Brain pericyte (primary cell): ENCODE measurements around the gene PDE10A.
"Not testable (repeated sequence)": the region's sequence is repeated elsewhere in the genome, so short reads cannot be mapped to it uniquely, and the experiment has no call there.

Experiments used
- DNase-seq: peaks from one replicate; pipeline ENCODE4 v3.0.0-alpha.2; 2012; ENCODE audit warnings: low read depth, low spot score

The PDE10A gene

DNA sequence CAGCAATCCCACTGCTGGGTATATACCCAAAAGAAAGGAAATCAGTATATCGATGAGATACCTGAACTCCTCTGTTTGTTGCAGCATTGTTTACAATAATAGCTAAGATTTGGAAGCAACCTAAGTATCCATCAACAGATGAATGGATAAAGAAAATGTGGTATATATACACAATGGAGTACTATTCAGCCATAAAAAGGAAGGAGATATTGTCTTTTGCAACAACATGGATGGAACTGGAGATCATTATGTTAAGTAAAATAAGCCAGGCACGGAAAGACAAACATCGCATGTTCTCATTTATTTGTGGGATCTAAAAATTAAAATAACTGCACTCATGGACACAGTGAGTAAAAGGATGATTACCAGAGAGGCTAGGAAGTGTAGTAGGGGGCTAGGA, 108.4 kb downstream of the PDE10A start:
- DNase-seq: not testable (repeated sequence)

DNA sequence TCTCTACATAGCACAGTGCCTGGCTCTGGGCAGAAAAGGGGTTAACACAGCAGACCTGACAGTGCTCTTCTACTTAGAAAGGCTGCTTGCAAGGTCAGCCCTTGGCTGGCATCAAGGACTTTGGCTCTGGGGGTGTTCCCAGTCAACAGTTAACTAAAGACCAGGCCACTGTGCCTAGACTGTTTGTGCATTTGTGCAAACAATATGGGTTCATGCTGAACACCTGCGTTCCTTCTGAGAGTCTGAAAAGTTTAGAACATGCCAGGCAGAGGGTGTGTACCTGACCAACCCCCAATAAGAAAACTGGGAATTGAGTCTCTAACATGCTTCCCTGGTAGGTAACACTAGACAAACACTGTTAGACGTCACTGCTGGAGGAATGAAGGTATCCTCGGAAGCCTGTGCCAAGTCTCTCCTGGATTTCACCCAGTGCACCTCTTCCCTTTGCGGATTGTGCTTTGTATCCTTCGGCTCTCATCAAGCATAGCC, 110.7 kb downstream of the PDE10A start:
- no peak for DNase-seq

DNA sequence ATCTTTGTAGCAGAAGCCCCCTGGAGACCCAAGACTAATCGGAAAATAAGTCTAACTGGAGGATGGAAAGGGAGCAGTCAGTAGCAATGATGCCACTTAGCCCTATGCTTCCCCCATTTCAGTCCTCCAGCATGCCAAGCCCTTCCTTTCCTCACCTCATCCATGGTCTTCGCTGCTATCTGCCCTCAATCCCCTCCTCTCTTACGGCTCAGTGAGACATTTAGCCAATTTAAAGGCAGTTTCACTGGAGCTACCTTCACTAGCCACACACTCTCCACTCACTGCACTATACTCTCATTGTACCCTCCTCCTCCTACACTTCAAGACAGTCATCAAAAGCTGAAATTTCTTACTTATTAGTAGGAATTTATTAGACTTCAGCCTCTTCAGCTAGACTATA, 111.2 kb downstream of the PDE10A start:
- no peak for DNase-seq

DNA sequence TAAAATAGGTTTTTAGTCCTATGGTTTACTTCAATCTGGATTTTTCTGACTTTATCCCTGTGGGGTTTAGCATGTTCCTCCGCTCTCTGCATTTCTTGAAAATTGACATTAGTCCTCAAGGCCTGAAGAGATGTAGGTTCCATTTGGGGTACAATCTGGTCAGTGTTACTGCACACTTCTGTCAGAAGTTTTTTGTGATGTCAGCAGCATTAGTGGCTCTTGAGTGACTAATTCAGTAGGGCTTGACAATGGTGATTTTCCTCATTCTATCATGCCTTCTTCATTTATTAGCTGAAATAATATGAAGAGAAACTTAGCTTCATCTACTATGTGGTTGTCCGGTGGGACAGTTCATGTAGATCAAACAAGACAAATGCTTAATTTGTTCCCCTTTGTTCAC, 114.6 kb downstream of the PDE10A start:
- DNase-seq: no peak

DNA sequence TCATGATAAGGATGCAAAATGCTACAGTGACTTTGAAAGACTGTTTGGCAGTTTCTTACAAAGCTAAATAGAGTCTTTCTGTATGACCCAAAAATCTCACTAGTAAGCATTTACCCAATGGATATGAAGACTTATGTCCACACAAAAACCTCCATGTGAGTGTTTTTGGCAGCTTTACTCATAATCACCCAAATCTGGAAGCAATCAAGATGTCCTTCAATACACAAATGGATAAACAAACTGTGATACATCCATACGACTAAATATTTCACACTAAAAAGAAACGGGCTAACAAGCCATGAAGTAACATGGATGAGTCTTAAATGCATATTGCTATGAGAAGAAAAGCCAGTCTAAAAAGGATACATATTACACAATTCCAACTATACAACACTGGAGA, 117.2 kb downstream of the PDE10A start:
- no peak for DNase-seq

DNA sequence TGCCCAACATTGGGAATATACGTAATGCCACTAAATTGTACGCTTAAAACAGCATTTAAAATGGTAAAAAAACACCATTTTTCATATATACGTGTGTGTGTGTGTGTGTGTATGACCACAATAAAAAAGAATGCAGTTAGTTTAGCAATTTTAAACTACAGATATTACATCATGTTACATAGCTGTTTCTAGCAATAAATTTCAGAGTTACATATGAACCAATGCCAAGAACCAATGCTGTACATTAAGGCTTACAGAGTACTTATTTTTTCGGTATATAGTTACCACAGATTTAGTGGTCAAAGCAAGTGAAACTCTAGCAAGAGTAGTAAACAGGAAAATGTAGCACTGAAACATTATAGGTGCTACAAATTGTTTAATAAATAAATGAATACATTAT, 119.3 kb downstream of the PDE10A start:
- DNase-seq: no peak

- DNase-seq: no peak
These were observed 126.1 kb downstream of the PDE10A start for GRCh38 chr6:165536911-165537310.

DNA sequence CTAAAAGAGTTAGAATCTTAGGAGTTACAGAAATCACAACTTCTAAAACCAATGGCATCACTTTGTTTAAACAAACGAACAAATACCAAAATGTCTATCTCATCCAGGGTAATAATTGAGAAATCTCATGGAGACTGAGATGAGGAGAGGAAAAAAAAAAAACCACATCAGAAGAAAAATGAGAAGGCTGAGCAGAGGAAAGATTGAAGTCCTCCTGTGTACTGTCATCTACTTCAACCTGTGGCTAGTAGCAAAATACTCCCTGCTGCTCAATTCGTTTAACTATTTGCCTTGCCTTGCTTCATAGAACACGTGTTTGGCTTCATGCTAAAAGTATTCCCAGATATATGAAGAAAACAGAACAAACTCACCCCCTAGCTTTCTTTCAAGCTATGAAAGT, 143.7 kb downstream of the PDE10A start:
- no peak for DNase-seq

- DNase-seq: peak; percentile 3
These were observed 146.9 kb downstream of the PDE10A start for GRCh38 chr6:165515963-165516624.

GRCh38 chr6:165514621-165515020, 148.4 kb downstream of the PDE10A start:
- DNase-seq: no peak

DNA sequence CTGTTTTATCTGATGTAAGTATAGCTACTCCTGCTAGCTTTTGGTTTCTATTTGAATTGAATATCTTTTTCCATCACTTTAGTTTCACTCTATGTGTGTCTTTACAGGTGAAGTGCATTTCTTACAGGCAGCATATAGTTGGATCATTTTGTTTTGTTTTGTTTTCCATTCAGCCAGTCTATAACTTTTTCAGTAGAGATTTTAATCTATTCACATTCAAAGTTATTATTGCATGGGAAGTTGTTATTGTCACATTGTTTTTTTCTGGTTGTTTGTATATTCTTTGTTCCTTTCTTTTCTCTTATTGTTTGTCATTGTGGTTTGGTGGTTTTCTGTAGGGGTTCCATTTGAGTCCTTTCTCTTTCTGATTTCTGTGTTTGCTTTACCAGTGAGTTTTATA, 151.2 kb downstream of the PDE10A start:
- no peak for DNase-seq

- no peak for DNase-seq
These were observed 154.6 kb downstream of the PDE10A start for GRCh38 chr6:165508321-165508869.

- DNase-seq: no peak
These were observed 156.4 kb downstream of the PDE10A start for GRCh38 chr6:165506657-165507056.

GRCh38 chr6:165500214-165500907, 162.7 kb downstream of the PDE10A start:
- not testable (repeated sequence) for DNase-seq

GRCh38 chr6:165497472-165497871, 165.6 kb downstream of the PDE10A start:
- no peak for DNase-seq

DNA sequence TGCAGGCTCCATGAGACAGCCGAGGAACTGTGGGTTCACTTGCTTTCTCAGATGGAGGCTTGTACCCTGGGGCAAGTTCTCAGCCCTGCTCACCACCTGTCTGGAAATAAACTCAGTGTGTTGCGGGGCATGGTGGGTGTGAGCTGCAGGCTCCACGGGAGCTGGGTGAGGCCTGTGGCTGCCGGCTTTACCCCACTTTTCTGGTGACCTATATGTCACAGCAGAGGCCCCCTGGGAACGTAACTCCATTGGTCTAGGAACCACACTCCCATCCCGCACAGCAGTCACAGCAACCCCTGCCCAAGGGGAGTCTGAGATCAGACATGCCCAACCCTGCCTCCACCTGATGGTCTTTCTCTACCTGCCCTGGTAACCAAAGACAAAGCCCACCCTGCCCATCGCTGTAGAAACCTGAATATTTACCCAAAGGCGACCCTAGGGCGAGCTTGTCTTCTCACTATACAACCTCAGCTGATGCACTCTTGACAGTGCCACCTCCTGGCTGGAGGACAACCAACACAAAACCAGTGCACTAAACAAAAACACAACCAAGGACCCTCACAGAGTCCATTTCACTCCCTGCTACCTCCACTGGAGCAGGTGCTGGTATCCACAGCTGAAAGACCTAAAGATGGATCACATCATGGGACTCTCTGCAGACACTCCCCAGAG, 174.3 kb downstream of the PDE10A start:
- no peak for DNase-seq

DNA sequence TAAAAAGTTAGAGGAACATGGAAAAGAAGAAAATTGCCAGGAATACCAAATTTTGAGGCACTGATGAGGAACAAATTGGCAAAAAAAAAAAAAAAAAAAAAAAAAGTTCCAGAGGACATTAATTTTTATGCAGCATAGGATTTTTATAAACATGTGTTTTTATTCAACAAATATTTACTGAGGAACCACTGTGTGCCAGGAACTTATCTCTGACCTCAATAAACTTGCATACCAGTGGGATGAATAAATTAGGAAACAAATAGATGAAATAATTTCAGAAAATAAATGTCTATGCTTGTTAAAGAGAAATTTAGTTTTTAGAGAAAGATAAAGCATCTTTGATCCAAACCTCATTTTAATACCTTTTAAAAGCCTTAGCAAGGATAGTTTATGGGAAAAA, 175.1 kb downstream of the PDE10A start:
- DNase-seq: no peak

DNA sequence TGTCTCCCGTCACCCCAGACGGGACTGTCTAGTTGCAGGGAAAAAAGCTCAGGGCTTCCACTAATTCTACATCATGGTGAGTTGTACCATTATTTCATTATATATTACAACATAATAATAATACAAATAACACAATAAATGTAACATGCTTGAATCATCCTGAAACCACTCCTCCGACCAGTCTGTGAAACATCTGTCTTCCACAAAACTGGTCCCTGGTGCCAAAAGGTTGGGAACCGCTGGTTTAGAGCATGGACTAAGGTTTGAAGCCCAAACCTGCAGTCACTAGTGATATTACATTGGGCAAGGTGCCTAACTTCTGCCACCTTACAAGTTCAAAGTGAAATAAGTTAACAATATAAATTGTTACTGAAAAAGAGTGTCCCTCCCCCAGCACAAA, 175.7 kb downstream of the PDE10A start:
- DNase-seq: no peak

DNA sequence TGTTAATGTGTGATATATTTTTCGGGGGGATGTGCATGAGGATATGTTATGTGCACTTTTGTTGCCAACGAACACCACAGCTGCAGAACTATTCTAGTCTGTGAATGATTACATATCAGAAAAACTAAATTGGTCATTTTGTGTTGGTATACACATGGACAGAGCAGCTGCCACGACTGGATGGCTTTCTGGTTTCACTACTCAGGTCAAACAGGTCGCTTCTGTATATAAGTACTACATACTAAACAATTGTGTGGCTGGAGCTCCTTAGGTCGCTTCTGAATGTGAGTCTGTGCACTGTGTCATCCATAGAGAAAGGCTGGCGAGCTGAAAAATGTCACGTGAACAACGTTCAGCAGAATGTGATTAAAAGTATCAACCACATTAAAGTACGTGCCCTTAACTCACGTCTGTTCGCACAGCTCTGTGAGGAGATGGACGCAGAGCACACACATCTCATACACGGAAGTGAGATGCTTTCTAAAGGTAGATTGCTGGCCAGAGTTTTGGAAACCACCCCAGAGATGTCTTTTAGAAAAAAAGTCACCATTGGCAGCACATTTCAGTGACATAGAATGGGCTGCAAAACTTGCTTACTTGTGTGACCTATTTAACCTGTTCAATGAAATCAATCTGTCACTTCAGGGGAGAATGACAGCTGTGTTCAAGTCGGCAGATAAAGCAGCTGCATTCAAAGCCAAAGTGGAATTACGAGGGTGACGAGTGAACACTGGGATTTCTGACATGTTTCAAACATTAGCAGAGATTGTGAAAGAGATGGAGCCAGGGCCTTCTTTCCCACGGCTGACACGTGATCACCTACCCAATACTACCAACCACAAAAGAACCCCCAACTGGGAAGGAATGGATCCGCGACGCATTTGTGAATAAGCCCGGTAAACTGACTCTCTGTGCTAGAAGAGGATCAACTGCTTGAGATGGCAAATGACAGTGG, 176.6 kb downstream of the PDE10A start:
- DNase-seq: no peak

DNA sequence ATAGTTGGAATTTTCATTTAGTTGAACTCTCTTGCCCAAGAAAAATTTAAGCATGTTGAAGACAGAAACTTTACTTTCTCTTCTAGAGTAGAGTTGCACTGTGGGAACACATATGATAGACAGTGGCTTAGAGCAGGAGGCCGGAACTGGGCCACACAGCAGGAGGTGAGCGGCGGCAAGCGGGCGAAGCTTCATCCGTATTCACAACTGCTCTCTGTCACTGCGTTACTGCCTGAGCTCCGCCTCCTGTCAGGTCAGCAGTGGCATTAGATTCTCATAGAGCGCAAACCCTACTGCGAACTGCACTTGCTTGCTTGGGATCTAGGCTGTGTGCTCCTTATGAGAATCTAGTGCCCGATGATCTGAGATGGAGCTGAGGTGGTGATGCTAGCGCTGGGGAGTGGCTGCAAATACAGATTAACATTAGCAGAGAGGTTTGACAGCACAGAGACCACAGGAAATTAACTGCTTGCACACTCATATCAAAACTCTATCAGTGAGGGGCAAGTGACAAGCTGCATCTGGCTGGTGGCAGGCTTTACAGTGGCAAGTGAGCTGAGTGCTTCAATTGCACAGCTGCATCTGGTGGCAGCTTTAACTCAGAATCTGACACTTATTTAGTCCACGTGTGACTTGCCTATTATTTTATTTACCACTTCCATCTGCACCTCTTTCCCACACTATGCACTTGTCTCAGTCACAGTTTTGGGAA, 178.7 kb downstream of the PDE10A start:
- DNase-seq: no peak

GRCh38 chr6:165481921-165482320, 181.1 kb downstream of the PDE10A start:
- DNase-seq: no peak
